H9 (cell line): Measurements from ENCODE around the gene PDZRN4. TPM values are rescaled to one million over a fixed set of nuclear protein-coding genes. Genes with fewer than 3 reads are reported as not detected.

Experiments
- DNase-seq: peaks from one replicate; pipeline ENCODE4 v3.0.0-alpha.2; 2017
- H2AFZ ChIP-seq: one replicate; pipeline ENCODE4 v1.6.1; 2013; ENCODE audit warnings: mild to moderate bottlenecking, low read length, control low read depth, moderate library complexity
- H2AK5ac ChIP-seq: 2 replicates; pipeline ENCODE4 v1.6.1; 2013; ENCODE audit warnings: low read length, control low read depth, mixed read lengths; ENCODE audit not compliant: insufficient read length
- H2BK120ac ChIP-seq: one replicate; pipeline ENCODE4 v1.6.1; 2013; ENCODE audit warnings: low read depth, mild to moderate bottlenecking, low read length, control low read depth, inconsistent platforms; ENCODE audit not compliant: poor library complexity, severe bottlenecking
- H2BK12ac ChIP-seq: 2 replicates; pipeline ENCODE4 v1.6.1; 2013; ENCODE audit warnings: low read length, control low read depth, mixed read lengths, low read depth; ENCODE audit not compliant: insufficient read length
- H2BK15ac ChIP-seq: 2 replicates; pipeline ENCODE4 v1.6.1; 2013; ENCODE audit warnings: low read depth, low read length, control low read depth
- H2BK20ac ChIP-seq: one replicate; pipeline ENCODE4 v1.6.1; 2013; ENCODE audit warnings: low read depth, mild to moderate bottlenecking, low read length, control low read depth, inconsistent platforms; ENCODE audit not compliant: poor library complexity, severe bottlenecking
- H2BK5ac ChIP-seq: 2 replicates; pipeline ENCODE4 v1.6.1; 2013; ENCODE audit warnings: low read length, control low read depth, mixed read lengths; ENCODE audit not compliant: insufficient read length
- H3K14ac ChIP-seq: 2 replicates; pipeline ENCODE4 v1.6.1; 2013; ENCODE audit warnings: low read length, control low read depth; ENCODE audit not compliant: insufficient read depth
- H3K18ac ChIP-seq: 2 replicates; pipeline ENCODE4 v1.6.1; 2013; ENCODE audit warnings: low read depth, mild to moderate bottlenecking, mixed read lengths, low read length, control low read depth; ENCODE audit not compliant: insufficient read length
- H3K23ac ChIP-seq: 2 replicates; pipeline ENCODE4 v1.6.1; 2013; ENCODE audit warnings: low read length, control low read depth, mixed read lengths, low read depth; ENCODE audit not compliant: insufficient read length
- H3K23me2 ChIP-seq: 2 replicates; pipeline ENCODE4 v1.6.1; 2013; ENCODE audit warnings: low read depth, mild to moderate bottlenecking, mixed read lengths, low read length, control low read depth; ENCODE audit not compliant: insufficient read length, poor library complexity, severe bottlenecking
- H3K27ac ChIP-seq: 2 replicates; pipeline ENCODE4 v1.5.1; 2013; ENCODE audit warnings: low read length, control low read depth, mixed read lengths, low read depth; ENCODE audit not compliant: insufficient read length
- H3K27me3 ChIP-seq: 2 replicates; pipeline ENCODE4 v1.6.1; 2013; ENCODE audit warnings: low read length, control low read depth, inconsistent platforms; ENCODE audit not compliant: insufficient read depth
- H3K4ac ChIP-seq: 2 replicates; pipeline ENCODE4 v1.6.1; 2013; ENCODE audit warnings: low read depth, mild to moderate bottlenecking, control low read depth, inconsistent platforms, low read length, moderate library complexity
- H3K4me1 ChIP-seq: 2 replicates; pipeline ENCODE4 v1.6.1; 2013; ENCODE audit warnings: low read length, control low read depth, inconsistent platforms; ENCODE audit not compliant: insufficient read depth
- H3K4me2 ChIP-seq: 2 replicates; pipeline ENCODE4 v1.6.1; 2013; ENCODE audit warnings: low read length, control low read depth, mixed read lengths; ENCODE audit not compliant: insufficient read length, insufficient read depth
- H3K56ac ChIP-seq: 2 replicates; pipeline ENCODE4 v1.6.1; 2013; ENCODE audit warnings: low read depth, mild to moderate bottlenecking, mixed read lengths, low read length, control low read depth; ENCODE audit not compliant: insufficient read length
- H3K79me1 ChIP-seq: 2 replicates; pipeline ENCODE4 v1.6.1; 2013; ENCODE audit warnings: low read depth, mild to moderate bottlenecking, moderate library complexity, low read length, control low read depth, inconsistent platforms; ENCODE audit not compliant: insufficient read depth, poor library complexity, severe bottlenecking
- H3K79me2 ChIP-seq: 2 replicates; pipeline ENCODE4 v1.6.1; 2013; ENCODE audit warnings: low read length, control low read depth, inconsistent platforms; ENCODE audit not compliant: insufficient read depth
- H3K9ac ChIP-seq: 2 replicates; pipeline ENCODE4 v1.6.1; 2013; ENCODE audit warnings: low read length, control low read depth, mixed read lengths; ENCODE audit not compliant: insufficient read length; ENCODE audit errors: extremely low read depth
- H3K9me3 ChIP-seq: one replicate; pipeline ENCODE4 v1.6.1; 2013; ENCODE audit warnings: low read depth, low read length, inconsistent platforms; ENCODE audit not compliant: control insufficient read depth
- H3T11ph ChIP-seq: one replicate; pipeline ENCODE4 v1.6.1; 2013; ENCODE audit warnings: mild to moderate bottlenecking, low read length, control low read depth, inconsistent platforms
- H4K20me1 ChIP-seq: one replicate; pipeline ENCODE4 v1.6.1; 2013; ENCODE audit not compliant: control insufficient read depth, insufficient read length, insufficient read depth
- H4K5ac ChIP-seq: 2 replicates; pipeline ENCODE4 v1.6.1; 2013; ENCODE audit warnings: low read depth, mild to moderate bottlenecking, mixed read lengths, low read length, control low read depth; ENCODE audit not compliant: insufficient read length
- H4K8ac ChIP-seq: replicated peaks from 2 replicates; pipeline ENCODE4 v1.6.1; 2013; ENCODE audit warnings: low read length, control low read depth, mixed read lengths, low read depth; ENCODE audit not compliant: insufficient read length
- H4K91ac ChIP-seq: 2 replicates; pipeline ENCODE4 v1.6.1; 2013; ENCODE audit warnings: low read depth, mild to moderate bottlenecking, moderate library complexity, mixed read lengths, low read length, control low read depth; ENCODE audit not compliant: insufficient read length
- H3K27ac Mint-ChIP-seq, 3 experiments: 2 replicates in 2 of 3; 3 replicates in 1 of 3; pipeline ENCODE4 v1.8.0; 2020 to 2021; ENCODE audit warnings: mixed read lengths in 3 of 3, mild to moderate bottlenecking in 1 of 3, moderate library complexity in 1 of 3
- H3K27me3 Mint-ChIP-seq: 2 replicates; pipeline ENCODE4 v1.8.0; 2021; ENCODE audit warnings: low read depth, mild to moderate bottlenecking, moderate library complexity, mixed read lengths
- H3K36me3 Mint-ChIP-seq, 3 experiments: 2 replicates in 2 of 3; 3 replicates in 1 of 3; pipeline ENCODE4 v1.8.0; 2020 to 2021; ENCODE audit warnings: low read depth in 3 of 3, mixed read lengths in 3 of 3; ENCODE audit not compliant: insufficient read depth in 1 of 3
- H3K4me1 Mint-ChIP-seq, 2 experiments: 2 replicates each; pipeline ENCODE4 v1.8.0; 2020; ENCODE audit warnings: mixed read lengths in 2 of 2
- H3K4me3 Mint-ChIP-seq, 2 experiments: 2 replicates in 1 of 2; 3 replicates in 1 of 2; pipeline ENCODE4 v1.8.0; 2020 to 2021; ENCODE audit warnings: mild to moderate bottlenecking in 2 of 2, mixed read lengths in 2 of 2, moderate library complexity in 1 of 2
- H3K9me3 Mint-ChIP-seq, 2 experiments: 2 replicates in 1 of 2; 3 replicates in 1 of 2; pipeline ENCODE4 v1.8.0; 2020; ENCODE audit warnings: mild to moderate bottlenecking in 2 of 2, mixed read lengths in 2 of 2, moderate library complexity in 1 of 2
- WGBS: extraction: QIAGEN DNeasy Blood & Tissue Kit; methylation state at CpG from one replicate; pipeline ENCODE4 v1.1.7; 2013; ENCODE audit warnings: missing lambda C conversion rate, low lambda C conversion rate, mixed read lengths; ENCODE audit not compliant: insufficient read length; ENCODE audit errors: extremely low coverage; 5-methylcytosine and 5-hydroxymethylcytosine counted together
- total RNA-seq: library from RNA; stranded (reverse); gene quantifications from 2 replicates; pipeline ENCODE4 v1.2.1, GENCODE V29; 2021
- TF ChIP-seq, protein P1 (sequence below): fragments of 200-600 bp; sonication (generic); conservative IDR thresholded peaks from 3 replicates; pipeline ENCODE4 v1.8.0; 2021; ENCODE audit warnings: antibody characterized with exemption, mild to moderate bottlenecking

PDZRN4 gene
- total RNA-seq, 1 experiment from 2014 or later = not detected

DNA sequence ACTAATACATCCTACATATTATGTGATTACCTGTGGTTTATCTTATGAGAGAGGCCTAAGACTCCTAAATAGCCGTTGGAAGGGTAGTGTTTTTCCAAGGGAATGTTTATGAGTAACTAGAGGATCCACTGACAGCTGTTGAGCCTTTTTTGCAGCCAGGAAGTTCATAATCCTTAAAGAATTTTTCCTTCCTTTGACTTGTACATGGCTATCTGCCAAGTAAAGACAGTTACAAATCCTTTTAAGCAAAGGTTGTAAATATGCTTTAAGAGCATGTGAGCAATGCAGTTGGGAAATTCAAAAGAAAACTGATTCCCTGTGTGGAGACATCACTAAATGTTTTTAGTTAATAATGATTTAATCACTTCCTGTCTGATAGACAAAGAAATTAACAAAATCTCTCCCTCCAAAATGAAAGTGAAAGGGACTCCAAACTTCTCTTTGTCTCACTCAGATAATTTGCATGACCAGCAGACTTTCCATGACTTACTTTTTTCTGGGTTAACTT is 333.8 kb downstream of the PDZRN4 start:
- no peak overlapping the region for H3K4me2 ChIP-seq
- no peak overlapping the region for H3K18ac ChIP-seq
- H3K27ac ChIP-seq = no peak overlapping the region
- DNase-seq = no peak
- no peaks in the 10 kb centered on the region for H3K79me2 ChIP-seq
- H4K91ac ChIP-seq = no peak overlapping the region
- no peak overlapping the region for H3K14ac ChIP-seq
- no peaks in the 10 kb centered on the region for H3K9me3 Mint-ChIP-seq
- H3K9me3 ChIP-seq = no peaks in the 10 kb centered on the region
- H4K5ac ChIP-seq = no peak overlapping the region
- H3K4me1 Mint-ChIP-seq = peaks cover 4 to 13% of the 10 kb centered on the region in 2 experiments
- no peak overlapping the region for H3T11ph ChIP-seq
- H2BK15ac ChIP-seq = no peak overlapping the region
- TF ChIP-seq, protein P1, sequence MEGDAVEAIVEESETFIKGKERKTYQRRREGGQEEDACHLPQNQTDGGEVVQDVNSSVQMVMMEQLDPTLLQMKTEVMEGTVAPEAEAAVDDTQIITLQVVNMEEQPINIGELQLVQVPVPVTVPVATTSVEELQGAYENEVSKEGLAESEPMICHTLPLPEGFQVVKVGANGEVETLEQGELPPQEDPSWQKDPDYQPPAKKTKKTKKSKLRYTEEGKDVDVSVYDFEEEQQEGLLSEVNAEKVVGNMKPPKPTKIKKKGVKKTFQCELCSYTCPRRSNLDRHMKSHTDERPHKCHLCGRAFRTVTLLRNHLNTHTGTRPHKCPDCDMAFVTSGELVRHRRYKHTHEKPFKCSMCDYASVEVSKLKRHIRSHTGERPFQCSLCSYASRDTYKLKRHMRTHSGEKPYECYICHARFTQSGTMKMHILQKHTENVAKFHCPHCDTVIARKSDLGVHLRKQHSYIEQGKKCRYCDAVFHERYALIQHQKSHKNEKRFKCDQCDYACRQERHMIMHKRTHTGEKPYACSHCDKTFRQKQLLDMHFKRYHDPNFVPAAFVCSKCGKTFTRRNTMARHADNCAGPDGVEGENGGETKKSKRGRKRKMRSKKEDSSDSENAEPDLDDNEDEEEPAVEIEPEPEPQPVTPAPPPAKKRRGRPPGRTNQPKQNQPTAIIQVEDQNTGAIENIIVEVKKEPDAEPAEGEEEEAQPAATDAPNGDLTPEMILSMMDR = no peak
- no peaks in the 10 kb centered on the region for H3K4me1 ChIP-seq
- no peak overlapping the region for H2AK5ac ChIP-seq
- no peaks in the 10 kb centered on the region for H3K23me2 ChIP-seq
- H3K27me3 Mint-ChIP-seq = no peaks in the 10 kb centered on the region; the same call in 1 of the 2 replicates
- WGBS = no CpG with 5 or more reads among the region's 1 CpG
- H3K23ac ChIP-seq = no peak overlapping the region
- no peaks in the 10 kb centered on the region for H3K27me3 ChIP-seq
- H3K56ac ChIP-seq = no peak overlapping the region
- no peaks in the 10 kb centered on the region for H3K79me1 ChIP-seq
- no peak overlapping the region for H3K4me3 Mint-ChIP-seq
- peak overlapping the region in 1 of 3 experiments; percentile 19; a peak in 1 of 7 replicates for H3K27ac Mint-ChIP-seq
- H4K8ac ChIP-seq = no peak overlapping the region
- no peaks in the 10 kb centered on the region for H4K20me1 ChIP-seq
- no peaks in the 10 kb centered on the region for H3K36me3 Mint-ChIP-seq
- H2BK12ac ChIP-seq = no peak overlapping the region
- no peak overlapping the region for H3K9ac ChIP-seq
- no peak overlapping the region for H2AFZ ChIP-seq
- no peak overlapping the region for H2BK120ac ChIP-seq
- H2BK20ac ChIP-seq = no peak overlapping the region
- no peak overlapping the region for H2BK5ac ChIP-seq
- no peak overlapping the region for H3K4ac ChIP-seq
